ENCODE data around the gene COQ8A.

COQ8A gene

GRCh38 chr1:227006226-227006796 lies 66.2 kb downstream of the COQ8A start:
- peaks cover 8% of the 10 kb centered on the region for H3K36me3 ChIP-seq (ENCODE audit: control insufficient read depth, low read depth, low read length)
- no peak overlapping the region for H3K9ac ChIP-seq (ENCODE audit: low read length)
- H3K4me3 ChIP-seq (ENCODE audit: low read length) = no peak overlapping the region
- no peak overlapping the region for H3K27ac ChIP-seq (ENCODE audit: low read length)
- H3K4me1 ChIP-seq (ENCODE audit: control insufficient read depth, low read depth, low read length) = no peaks in the 10 kb centered on the region
- no peaks in the 10 kb centered on the region for H3K9me3 ChIP-seq (ENCODE audit: control insufficient read depth, low read depth, low read length)
- no peaks in the 10 kb centered on the region for H3K27me3 ChIP-seq (ENCODE audit: control insufficient read depth, insufficient read depth, low read length)

GRCh38 chr1:227009937-227010336 lies 69.8 kb downstream of the COQ8A start:
- no peak overlapping the region for H3K27ac ChIP-seq (ENCODE audit: low read length)
- no peaks in the 10 kb centered on the region for H3K27me3 ChIP-seq (ENCODE audit: control insufficient read depth, insufficient read depth, low read length)
- peaks cover 4% of the 10 kb centered on the region for H3K36me3 ChIP-seq (ENCODE audit: control insufficient read depth, low read depth, low read length)
- no peaks in the 10 kb centered on the region for H3K4me1 ChIP-seq (ENCODE audit: control insufficient read depth, low read depth, low read length)
- no peak overlapping the region for H3K9ac ChIP-seq (ENCODE audit: low read length)
- H3K9me3 ChIP-seq (ENCODE audit: control insufficient read depth, low read depth, low read length) = no peaks in the 10 kb centered on the region
- no peak overlapping the region for H3K4me3 ChIP-seq (ENCODE audit: low read length)

DNA sequence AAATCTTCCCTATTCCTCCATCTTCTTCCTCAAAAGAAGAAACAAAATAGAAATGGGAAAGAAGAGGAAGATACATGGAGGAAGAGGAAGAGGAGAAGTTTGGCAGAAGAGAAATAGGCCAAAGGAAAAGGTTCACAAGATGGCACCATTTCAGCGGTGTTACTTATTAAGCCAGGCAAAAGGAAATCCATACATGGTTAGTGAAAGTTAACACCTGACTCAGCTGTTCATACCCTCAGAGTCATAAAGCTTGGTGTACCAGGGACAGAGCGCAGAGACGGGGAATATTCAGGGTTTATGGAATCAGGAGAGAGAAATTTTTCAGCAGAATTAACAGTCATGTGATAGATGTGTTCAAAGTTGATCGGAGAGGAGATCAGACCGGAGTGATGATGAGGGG lies 70.6 kb downstream of the COQ8A start:
- H3K36me3 ChIP-seq (ENCODE audit: control insufficient read depth, low read depth, low read length) = peaks cover 4% of the 10 kb centered on the region
- no peak overlapping the region for H3K27ac ChIP-seq (ENCODE audit: low read length)
- no peak overlapping the region for H3K9ac ChIP-seq (ENCODE audit: low read length)
- no peaks in the 10 kb centered on the region for H3K4me1 ChIP-seq (ENCODE audit: control insufficient read depth, low read depth, low read length)
- no peaks in the 10 kb centered on the region for H3K27me3 ChIP-seq (ENCODE audit: control insufficient read depth, insufficient read depth, low read length)
- no peak overlapping the region for H3K4me3 ChIP-seq (ENCODE audit: low read length)
- no peaks in the 10 kb centered on the region for H3K9me3 ChIP-seq (ENCODE audit: control insufficient read depth, low read depth, low read length)

- H3K27me3 ChIP-seq (ENCODE audit: control insufficient read depth, insufficient read depth, low read length) = no peaks in the 10 kb centered on the region
- no peaks in the 10 kb centered on the region for H3K4me1 ChIP-seq (ENCODE audit: control insufficient read depth, low read depth, low read length)
- peaks cover 14% of the 10 kb centered on the region for H3K36me3 ChIP-seq (ENCODE audit: control insufficient read depth, low read depth, low read length)
- H3K4me3 ChIP-seq (ENCODE audit: low read length) = no peak overlapping the region
- no peaks in the 10 kb centered on the region for H3K9me3 ChIP-seq (ENCODE audit: control insufficient read depth, low read depth, low read length)
- no peak overlapping the region for H3K9ac ChIP-seq (ENCODE audit: low read length)
- no peak overlapping the region for H3K27ac ChIP-seq (ENCODE audit: low read length)
These were observed 76.9 kb downstream of the COQ8A start for GRCh38 chr1:227016990-227017389.

- H3K36me3 ChIP-seq (ENCODE audit: control insufficient read depth, low read depth, low read length) = peaks cover 32% of the 10 kb centered on the region
- H3K27ac ChIP-seq (ENCODE audit: low read length) = no peak overlapping the region
- H3K9ac ChIP-seq (ENCODE audit: low read length) = no peak overlapping the region
- no peak overlapping the region for H3K4me3 ChIP-seq (ENCODE audit: low read length)
- H3K9me3 ChIP-seq (ENCODE audit: control insufficient read depth, low read depth, low read length) = no peaks in the 10 kb centered on the region
- H3K27me3 ChIP-seq (ENCODE audit: control insufficient read depth, insufficient read depth, low read length) = no peaks in the 10 kb centered on the region
- peaks cover 7% of the 10 kb centered on the region for H3K4me1 ChIP-seq (ENCODE audit: control insufficient read depth, low read depth, low read length)
These were observed 92.3 kb downstream of the COQ8A start for GRCh38 chr1:227032396-227032795.

GRCh38 chr1:227033880-227034279 lies 93.8 kb downstream of the COQ8A start:
- Histone ChIP-seq H3K27ac (ENCODE audit: low read length) (no peak overlapping the region), H3K9ac (ENCODE audit: low read length) (no peak overlapping the region), H3K4me1 (ENCODE audit: control insufficient read depth, low read depth, low read length) (peaks cover 7% of the 10 kb centered on the region), H3K36me3 (ENCODE audit: control insufficient read depth, low read depth, low read length) (peaks cover 23% of the 10 kb centered on the region), H3K9me3 (ENCODE audit: control insufficient read depth, low read depth, low read length) (no peaks in the 10 kb centered on the region), H3K4me3 (ENCODE audit: low read length) (no peak overlapping the region), H3K27me3 (ENCODE audit: control insufficient read depth, insufficient read depth, low read length) (no peaks in the 10 kb centered on the region)

DNA sequence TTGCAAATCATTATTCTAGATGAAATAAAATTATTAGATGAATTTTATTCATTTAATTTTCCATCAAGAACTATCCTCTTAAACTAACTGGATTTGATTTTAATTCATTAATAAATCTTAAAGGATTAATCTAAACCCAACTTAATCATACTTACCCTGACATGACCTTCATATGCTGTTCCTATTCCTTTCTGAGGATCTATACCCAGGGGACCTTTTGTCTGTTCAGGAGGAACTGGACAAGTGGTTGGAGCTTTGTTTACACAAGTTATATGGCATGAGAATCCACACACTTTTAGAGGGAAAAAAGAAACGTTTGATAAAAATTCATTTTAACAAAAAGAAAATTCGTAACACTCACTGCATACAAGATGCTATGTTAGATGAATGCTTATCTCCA lies 95.2 kb downstream of the COQ8A start:
- H3K9ac ChIP-seq (ENCODE audit: low read length) = no peak overlapping the region
- peaks cover 20% of the 10 kb centered on the region for H3K36me3 ChIP-seq (ENCODE audit: control insufficient read depth, low read depth, low read length)
- peaks cover 7% of the 10 kb centered on the region for H3K4me1 ChIP-seq (ENCODE audit: control insufficient read depth, low read depth, low read length)
- H3K27me3 ChIP-seq (ENCODE audit: control insufficient read depth, insufficient read depth, low read length) = no peaks in the 10 kb centered on the region
- H3K4me3 ChIP-seq (ENCODE audit: low read length) = no peak overlapping the region
- no peak overlapping the region for H3K27ac ChIP-seq (ENCODE audit: low read length)
- H3K9me3 ChIP-seq (ENCODE audit: control insufficient read depth, low read depth, low read length) = no peaks in the 10 kb centered on the region

DNA sequence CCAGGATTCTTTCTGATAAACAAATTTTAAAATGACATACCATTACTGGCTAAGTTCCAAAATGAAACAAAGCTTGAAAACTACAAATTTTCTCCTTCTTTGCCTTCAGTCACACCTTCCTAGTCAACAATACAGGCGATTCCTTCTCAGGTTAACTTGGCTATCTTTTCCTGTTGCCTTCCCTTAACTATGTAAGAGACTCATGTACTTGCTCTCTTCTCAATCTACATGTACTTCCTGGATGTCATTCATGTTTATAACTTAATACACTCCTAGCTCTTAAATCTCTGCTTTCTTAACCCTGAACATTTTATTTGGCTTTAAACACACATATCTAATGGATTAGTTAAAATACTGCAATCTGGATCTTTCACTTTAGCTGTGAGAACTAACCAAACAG lies 97.0 kb downstream of the COQ8A start:
- peaks cover 17% of the 10 kb centered on the region for H3K36me3 ChIP-seq (ENCODE audit: control insufficient read depth, low read depth, low read length)
- no peak overlapping the region for H3K27ac ChIP-seq (ENCODE audit: low read length)
- H3K9me3 ChIP-seq (ENCODE audit: control insufficient read depth, low read depth, low read length) = no peaks in the 10 kb centered on the region
- H3K4me1 ChIP-seq (ENCODE audit: control insufficient read depth, low read depth, low read length) = peaks cover 6% of the 10 kb centered on the region
- H3K27me3 ChIP-seq (ENCODE audit: control insufficient read depth, insufficient read depth, low read length) = no peaks in the 10 kb centered on the region
- no peak overlapping the region for H3K9ac ChIP-seq (ENCODE audit: low read length)
- H3K4me3 ChIP-seq (ENCODE audit: low read length) = no peak overlapping the region
